GM18519 (cell line): Measurements from ENCODE around the gene LCN2.
A peak's percentile ranks its signal among the peaks of the same experiment; 100 is the strongest.

Source experiments
- ATAC-seq: cut with Tn5 transposase; IDR thresholded peaks from one replicate; pipeline ENCODE4 v1.9.1; 2021; ENCODE audit warnings: mild to moderate bottlenecking, moderate library complexity; ENCODE audit not compliant: unreplicated experiment, low FRiP score

The LCN2 gene

GRCh38 chr9:128146591-128147120 is 2.6 kb upstream of the LCN2 start:
- no peak for ATAC-seq

DNA sequence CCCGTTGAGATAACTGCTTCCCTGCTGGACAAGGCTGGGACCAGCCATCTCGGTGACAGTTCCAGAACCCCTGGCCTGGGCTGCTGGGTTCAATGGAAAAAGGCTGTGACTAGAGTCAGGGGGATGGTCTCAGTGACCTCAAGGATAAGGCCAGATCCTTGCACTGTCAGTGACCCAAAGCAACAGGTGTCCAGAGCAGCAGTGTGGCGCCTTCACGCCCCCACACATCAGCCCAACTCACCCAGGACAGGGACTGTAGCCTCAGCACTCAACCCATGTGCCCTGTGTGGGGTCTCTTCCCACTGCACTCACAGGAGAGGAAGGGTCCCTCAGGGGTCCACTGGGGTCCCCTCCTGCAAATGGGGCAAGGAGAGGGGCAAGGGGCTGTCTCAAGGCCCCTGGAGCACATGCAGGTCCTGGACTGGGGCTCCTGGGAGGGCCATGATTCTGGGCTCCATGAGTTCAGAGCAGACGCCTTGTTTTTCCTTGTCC is 698 bp upstream of the LCN2 start:
- no peak for ATAC-seq

DNA sequence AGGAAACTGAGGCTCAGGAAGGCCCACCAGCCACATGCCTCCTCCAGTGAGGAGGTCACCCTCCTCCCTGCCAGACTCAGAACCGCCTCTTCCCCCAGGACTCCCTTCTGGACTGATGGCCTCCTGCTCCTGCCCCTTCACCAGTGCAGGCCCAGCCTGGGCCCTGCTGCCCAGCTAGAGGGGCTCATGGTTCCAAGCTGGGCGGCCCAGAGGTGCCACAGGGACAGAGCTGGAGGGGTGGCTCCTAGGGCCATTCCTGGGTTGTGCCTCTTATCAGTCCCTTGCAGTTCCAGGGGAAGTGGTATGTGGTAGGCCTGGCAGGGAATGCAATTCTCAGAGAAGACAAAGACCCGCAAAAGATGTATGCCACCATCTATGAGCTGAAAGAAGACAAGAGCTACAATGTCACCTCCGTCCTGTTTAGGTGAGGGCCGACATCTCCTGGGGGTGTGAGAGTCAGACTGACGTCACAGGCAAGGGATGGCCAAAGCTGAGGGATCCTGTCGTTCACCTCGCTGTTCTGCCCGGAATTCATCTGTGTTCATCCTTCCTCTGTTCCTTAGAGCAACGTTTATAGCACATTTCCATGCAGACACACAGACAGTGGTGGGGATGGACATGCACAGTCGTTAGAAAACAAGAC is 819 bp downstream of the LCN2 start:
- ATAC-seq: no peak

- no peak for ATAC-seq
Measured at GRCh38 chr9:128150594-128151308, 1.5 kb downstream of the LCN2 start.

GRCh38 chr9:128151309-128152132 is 2.3 kb downstream of the LCN2 start:
- no peak for ATAC-seq

DNA sequence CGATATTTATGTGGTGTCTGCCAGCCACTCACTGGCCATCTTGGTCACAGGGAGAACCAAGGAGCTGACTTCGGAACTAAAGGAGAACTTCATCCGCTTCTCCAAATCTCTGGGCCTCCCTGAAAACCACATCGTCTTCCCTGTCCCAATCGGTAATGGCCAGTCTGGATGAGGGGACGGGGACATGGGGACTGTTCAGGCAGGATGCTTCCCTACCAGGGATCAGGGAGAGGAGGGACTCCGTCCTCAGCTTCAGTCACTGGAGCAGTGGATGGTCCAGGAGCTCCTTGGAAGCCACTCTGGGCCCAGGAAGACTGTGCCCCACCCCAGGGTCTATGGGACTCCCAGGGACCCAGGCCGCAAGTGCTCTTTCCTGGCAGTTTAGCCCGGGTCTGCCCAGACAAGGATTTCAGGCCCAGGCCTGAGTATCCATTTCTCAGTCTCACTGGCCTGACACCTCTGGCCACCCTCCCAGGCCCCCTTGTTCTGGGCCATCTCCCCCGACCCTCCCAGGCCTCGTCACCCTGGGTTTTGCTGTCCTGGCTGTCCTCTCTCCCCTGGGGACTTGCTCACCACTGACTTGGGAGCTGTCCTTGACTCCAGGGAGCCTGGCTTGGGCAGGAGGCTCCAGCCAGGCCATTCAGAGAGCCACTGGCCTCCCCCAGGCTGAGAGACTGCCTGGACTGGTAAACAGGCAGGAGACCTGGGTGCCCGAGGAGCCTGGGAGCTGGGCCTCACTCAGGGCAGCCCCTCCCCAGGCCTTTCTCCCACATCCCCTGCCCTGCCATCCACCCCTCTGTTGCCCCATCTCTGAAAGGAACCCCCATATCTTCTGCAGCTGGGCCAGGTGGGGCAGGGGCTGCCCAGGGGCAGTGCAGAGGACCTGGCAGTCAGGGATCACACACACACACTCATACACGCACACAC is 3.1 kb downstream of the LCN2 start:
- no peak for ATAC-seq

GRCh38 chr9:128153060-128153946 is 4.0 kb downstream of the LCN2 start:
- ATAC-seq: no peak

DNA sequence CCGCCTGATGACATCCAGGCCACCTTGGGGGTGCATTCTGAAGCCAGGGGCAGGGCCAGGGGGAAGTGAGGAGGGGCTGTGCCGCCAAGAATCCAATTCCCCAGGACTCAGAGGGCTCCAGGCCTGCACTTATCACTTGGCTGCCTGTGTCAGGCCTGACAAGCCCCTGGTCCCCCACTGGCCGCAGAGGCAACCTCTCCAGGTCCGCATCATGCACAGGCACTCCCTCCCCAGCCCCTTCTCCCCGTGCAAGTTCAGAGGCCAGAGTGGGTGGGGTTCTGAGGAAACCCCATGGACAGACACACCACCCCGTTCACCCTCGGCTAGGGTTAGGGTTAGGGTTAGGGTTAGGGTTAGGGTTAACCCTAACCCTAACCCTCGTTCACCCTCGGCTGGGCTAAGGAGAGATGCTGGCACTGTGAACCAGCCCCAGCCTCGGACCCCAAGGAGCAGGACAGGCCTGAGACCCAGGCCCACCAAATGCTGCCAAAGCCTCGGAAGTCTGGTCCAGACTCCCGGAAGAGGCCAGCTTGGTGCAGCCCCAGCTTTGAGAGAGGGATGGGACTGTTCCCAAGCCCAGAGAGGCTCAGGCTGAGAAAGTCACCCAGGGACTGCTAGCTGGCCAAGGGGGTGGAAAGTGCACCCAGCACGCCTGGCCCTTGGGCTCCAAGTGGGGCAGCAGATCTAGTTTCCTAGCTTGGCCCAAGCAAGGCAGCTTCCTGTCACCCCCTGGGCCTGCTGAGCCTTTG is 4.9 kb downstream of the LCN2 start:
- ATAC-seq: no peak

- no peak for ATAC-seq
Measured at GRCh38 chr9:128155736-128156500, 6.7 kb downstream of the LCN2 start.

DNA sequence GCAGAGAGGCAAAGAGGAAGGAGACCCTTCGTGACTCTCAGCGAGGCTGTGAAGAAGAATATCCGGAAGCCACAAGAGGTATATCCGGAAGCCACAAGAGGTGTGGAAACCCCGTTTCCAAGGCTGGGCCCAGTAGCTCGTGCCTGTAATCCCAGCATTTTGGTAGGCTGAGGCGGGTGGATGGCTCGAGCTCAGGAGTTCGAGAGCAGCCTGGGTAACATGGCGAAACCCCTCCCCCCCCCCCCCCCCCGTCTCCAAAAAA is 10.2 kb downstream of the LCN2 start:
- ATAC-seq: no peak

GRCh38 chr9:128159784-128160602 is 10.7 kb downstream of the LCN2 start, which contains the start of gene BBLN:
BBLN (plus strand) TSS chr9:128160265; CDS start chr9:128160408, 143 bp downstream.
- ATAC-seq: peak; percentile 66

GRCh38 chr9:128160603-128160987 is 11.3 kb downstream of the LCN2 start:
- peak; percentile 4 for ATAC-seq

DNA sequence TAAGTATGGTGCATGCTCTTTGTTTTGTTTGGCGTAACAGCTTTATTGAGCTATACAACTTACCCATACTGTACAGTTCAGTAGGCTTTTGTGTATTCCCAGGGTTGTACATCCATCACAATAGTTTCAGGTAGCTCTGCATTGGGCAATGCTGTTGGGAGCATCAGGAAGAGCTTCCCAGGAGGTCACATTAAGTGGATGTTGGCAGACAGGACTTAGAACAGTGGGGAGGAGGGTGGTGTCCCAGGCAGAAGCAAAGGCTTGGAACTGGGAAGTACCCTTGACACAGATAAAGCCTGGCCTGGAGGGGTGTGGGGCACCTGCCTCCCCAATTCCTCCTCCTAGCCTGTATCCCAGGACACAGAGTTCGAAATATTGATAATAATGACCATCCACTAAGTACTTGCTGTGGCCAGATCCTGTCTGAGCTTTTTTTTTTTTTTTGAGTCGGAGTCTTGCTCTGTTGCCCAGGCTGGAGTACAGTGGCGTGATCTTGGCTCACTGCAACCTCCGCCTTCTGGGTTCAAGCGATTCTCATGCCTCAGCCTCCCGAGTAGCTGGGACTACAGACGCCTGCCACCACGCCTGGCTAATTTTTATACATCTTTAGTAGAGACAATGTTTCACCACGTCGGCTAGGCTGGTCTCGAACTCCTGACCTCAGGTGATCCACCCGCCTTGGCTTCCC is 12.1 kb downstream of the LCN2 start:
- ATAC-seq: no peak

- ATAC-seq: no peak
Measured at GRCh38 chr9:128162215-128163026, 13.2 kb downstream of the LCN2 start.

GRCh38 chr9:128163027-128163515 is 13.8 kb downstream of the LCN2 start:
- ATAC-seq: no peak
